Measurements from ENCODE around the gene KDM8. TPM values are rescaled to one million over a fixed set of nuclear protein-coding genes. Genes with fewer than 3 reads are reported as not detected.

The KDM8 gene
- total RNA-seq, 1 experiment from 2014 or later: 5.3 TPM

DNA sequence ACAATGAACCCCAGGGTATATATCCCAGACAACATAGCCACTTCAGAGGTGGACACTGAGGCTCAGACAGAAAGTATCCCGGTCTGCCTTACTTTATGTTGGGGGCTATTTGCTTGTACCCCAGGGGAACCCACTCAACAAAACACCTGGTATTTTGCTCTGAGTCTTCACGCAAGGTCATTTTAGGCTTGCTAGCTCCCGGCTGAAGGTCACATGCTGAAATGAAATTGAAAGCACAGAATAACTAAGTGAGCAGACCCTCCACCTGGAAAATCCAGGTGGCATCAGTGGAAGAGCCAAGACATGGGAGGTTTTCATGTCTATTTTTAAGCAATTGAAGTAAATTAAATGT is 4.1 kb upstream of the KDM8 start (continued):
- TF ChIP-seq CTCF (IDR thresholded peaks at IDR 0.05 in 2 of 3, conservative IDR thresholded peaks at IDR 0.05 in 1 of 3; ENCODE audit: borderline replicate concordance in 1 of 3, insufficient read depth in 1 of 3, low read depth in 2 of 3, low read length in 2 of 3): no peak
- TF ChIP-seq SRF (IDR thresholded peaks at IDR 0.05; ENCODE audit: low read depth): no peak
- no peak for TF ChIP-seq TCF7L2 (IDR thresholded peaks at IDR 0.05; ENCODE audit: borderline replicate concordance, extremely low read depth, insufficient read depth, insufficient read length)
- TF ChIP-seq RAD21 (IDR thresholded peaks at IDR 0.05; ENCODE audit: low read depth): no peak
- TF ChIP-seq ZFX (IDR thresholded peaks at IDR 0.05): no peak
- no peak for TF ChIP-seq ATF3 (IDR thresholded peaks at IDR 0.05)

GRCh38 chr16:27199736-27200135 is 3.6 kb upstream of the KDM8 start:
- CTCF ChIA-PET: no interaction called here
- Histone ChIP-seq H3K4me2 (ENCODE audit: low read length) (no peak overlapping the region), H3K27ac (ENCODE audit: low read depth, low read length) (no peak overlapping the region), H3K36me3 (ENCODE audit: control insufficient read depth in 1 of 2, insufficient read depth in 2 of 2, low read length in 2 of 2) (no peaks in the 10 kb centered on the region), H2AFZ (ENCODE audit: low read depth, low read length, poor library complexity, severe bottlenecking) (no peak overlapping the region), H3K9ac (ENCODE audit: low read length) (no peak overlapping the region), H3K27me3 (ENCODE audit: insufficient read depth, low read length) (no peaks in the 10 kb centered on the region; the same call in 1 of the 2 replicates), H3K4me3 (replicated peaks in 1 of 2; ENCODE audit: low read depth in 1 of 2, low read length in 2 of 2) (no peak overlapping the region), H4K20me1 (ENCODE audit: insufficient read depth) (no peaks in the 10 kb centered on the region), H3K79me2 (ENCODE audit: insufficient read depth, low read length) (no peaks in the 10 kb centered on the region), H3K9me3 (ENCODE audit: control insufficient read depth in 1 of 2, insufficient read depth in 1 of 2, low read depth in 1 of 2, low read length in 2 of 2) (no peaks in the 10 kb centered on the region), H3K9me2 (ENCODE audit: insufficient read depth) (no peaks in the 10 kb centered on the region), H3K4me1 (ENCODE audit: control insufficient read depth in 1 of 2, insufficient read depth in 2 of 2, low read length in 2 of 2) (peaks cover 7 to 15% of the 10 kb centered on the region in 2 experiments)
- ATAC-seq (no peak), DNase-seq (ENCODE audit: low read depth, low spot score) (no peak)
- no TSS peak for BruUV-seq (replicated peaks)
- POLR2A ChIA-PET: no interaction called here
- RAD21 ChIA-PET (ENCODE audit: low non-redundant PET in 1 of 2, low total read pairs in 2 of 2, uncharacterized antibody in 2 of 2, unreplicated experiment in 2 of 2): no interaction called here
- intact Hi-C loops (cut with micrococcal nuclease): no loop called here
- no peak for TF ChIP-seq EZH2phosphoT487 (IDR thresholded peaks at IDR 0.05; ENCODE audit: borderline replicate concordance)
- no peak for TF ChIP-seq CBX3 (IDR thresholded peaks at IDR 0.05; ENCODE audit: low read depth)
- TF ChIP-seq ATF3 (IDR thresholded peaks at IDR 0.05): no peak
- TF ChIP-seq, protein P1, sequence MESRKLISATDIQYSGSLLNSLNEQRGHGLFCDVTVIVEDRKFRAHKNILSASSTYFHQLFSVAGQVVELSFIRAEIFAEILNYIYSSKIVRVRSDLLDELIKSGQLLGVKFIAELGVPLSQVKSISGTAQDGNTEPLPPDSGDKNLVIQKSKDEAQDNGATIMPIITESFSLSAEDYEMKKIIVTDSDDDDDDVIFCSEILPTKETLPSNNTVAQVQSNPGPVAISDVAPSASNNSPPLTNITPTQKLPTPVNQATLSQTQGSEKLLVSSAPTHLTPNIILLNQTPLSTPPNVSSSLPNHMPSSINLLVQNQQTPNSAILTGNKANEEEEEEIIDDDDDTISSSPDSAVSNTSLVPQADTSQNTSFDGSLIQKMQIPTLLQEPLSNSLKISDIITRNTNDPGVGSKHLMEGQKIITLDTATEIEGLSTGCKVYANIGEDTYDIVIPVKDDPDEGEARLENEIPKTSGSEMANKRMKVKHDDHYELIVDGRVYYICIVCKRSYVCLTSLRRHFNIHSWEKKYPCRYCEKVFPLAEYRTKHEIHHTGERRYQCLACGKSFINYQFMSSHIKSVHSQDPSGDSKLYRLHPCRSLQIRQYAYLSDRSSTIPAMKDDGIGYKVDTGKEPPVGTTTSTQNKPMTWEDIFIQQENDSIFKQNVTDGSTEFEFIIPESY (IDR thresholded peaks at IDR 0.05; ENCODE audit: extremely low read depth, insufficient replicate concordance, low read length): no peak
- TF ChIP-seq EZH2 (IDR thresholded peaks at IDR 0.05): no peak
- TF ChIP-seq FOSL1 (IDR thresholded peaks at IDR 0.05; ENCODE audit: low read depth): no peak
- TF ChIP-seq ELF1 (IDR thresholded peaks at IDR 0.05; ENCODE audit: borderline replicate concordance, low read depth): no peak
- no peak for TF ChIP-seq MAX (IDR thresholded peaks at IDR 0.05)
- no peak for TF ChIP-seq POLR2A (IDR thresholded peaks at IDR 0.05; ENCODE audit: borderline replicate concordance, extremely low read depth, insufficient read depth, insufficient read length)
- no peak for TF ChIP-seq TCF7L2 (IDR thresholded peaks at IDR 0.05; ENCODE audit: borderline replicate concordance, extremely low read depth, insufficient read depth, insufficient read length)
- TF ChIP-seq POLR2AphosphoS5 (IDR thresholded peaks at IDR 0.05; ENCODE audit: low read depth, low read length): no peak
- TF ChIP-seq SRF (IDR thresholded peaks at IDR 0.05; ENCODE audit: low read depth): no peak
- TF ChIP-seq YY1 (IDR thresholded peaks at IDR 0.05; ENCODE audit: extremely low read depth, insufficient replicate concordance, low read depth, low read length): no peak
- TF ChIP-seq RAD21 (IDR thresholded peaks at IDR 0.05; ENCODE audit: low read depth): no peak
- TF ChIP-seq SIN3A (IDR thresholded peaks at IDR 0.05; ENCODE audit: low read depth): no peak
- TF ChIP-seq CEBPB (IDR thresholded peaks at IDR 0.05; ENCODE audit: low read depth): no peak
- TF ChIP-seq JUND (IDR thresholded peaks at IDR 0.05): no peak
- TF ChIP-seq SP1 (IDR thresholded peaks at IDR 0.05; ENCODE audit: low read depth): no peak

Measured in HCT116 (cell line).